Measurements from ENCODE around the gene CD93. TPM values are rescaled to one million over a fixed set of nuclear protein-coding genes. Genes with fewer than 3 reads are reported as not detected.

Gene CD93
- total RNA-seq, 1 donor from 2014 or later = 5.5 TPM

- intact Hi-C loops (cut with micrococcal nuclease) = no loop called here
Measured at GRCh38 chr20:23100720-23101107, 14.6 kb upstream of the CD93 start.

DNA sequence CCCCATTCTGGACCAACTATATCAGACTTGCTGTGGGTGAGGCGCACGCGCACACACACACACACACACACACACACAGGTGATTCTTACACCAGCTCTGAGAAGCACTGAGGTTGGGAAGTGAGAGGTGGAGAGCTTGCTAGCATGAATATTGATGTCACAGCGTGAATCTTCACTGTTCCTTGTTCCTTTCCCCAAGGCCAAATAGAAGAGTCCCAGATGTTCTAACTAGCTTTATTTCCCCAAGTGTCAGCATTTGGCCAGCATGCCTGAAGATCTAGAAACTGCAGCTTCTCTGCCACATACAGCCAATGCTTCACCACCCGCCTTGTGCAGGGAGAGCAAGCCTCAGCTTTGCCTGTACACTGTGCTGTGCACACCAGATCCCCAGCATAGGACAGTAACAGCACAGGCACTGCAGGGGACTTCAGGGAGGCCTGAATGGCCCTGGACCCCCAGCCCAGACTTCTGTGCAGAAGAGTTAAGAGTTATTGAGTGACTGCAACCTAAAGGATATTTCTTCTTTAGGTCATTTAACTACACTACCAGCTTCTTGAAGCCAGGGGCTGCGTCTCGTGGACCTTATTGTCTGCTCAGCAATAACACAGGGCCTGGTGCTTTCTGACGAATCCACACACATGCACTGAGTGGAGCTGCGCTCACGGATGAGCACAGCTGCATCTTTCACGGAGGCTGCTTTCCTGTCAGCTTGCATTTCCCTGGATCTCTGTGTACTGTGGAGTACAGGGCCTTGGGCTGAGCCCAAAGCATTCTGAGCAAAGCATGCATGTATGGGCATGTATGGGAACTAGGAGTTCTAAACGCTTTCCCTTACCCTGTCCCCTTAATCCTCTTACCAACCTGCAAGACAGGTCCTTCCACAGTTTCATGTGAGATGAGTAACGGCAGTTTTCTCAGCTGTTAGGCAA is 13.9 kb upstream of the CD93 start:
- intact Hi-C loops (cut with micrococcal nuclease) = no loop called here

DNA sequence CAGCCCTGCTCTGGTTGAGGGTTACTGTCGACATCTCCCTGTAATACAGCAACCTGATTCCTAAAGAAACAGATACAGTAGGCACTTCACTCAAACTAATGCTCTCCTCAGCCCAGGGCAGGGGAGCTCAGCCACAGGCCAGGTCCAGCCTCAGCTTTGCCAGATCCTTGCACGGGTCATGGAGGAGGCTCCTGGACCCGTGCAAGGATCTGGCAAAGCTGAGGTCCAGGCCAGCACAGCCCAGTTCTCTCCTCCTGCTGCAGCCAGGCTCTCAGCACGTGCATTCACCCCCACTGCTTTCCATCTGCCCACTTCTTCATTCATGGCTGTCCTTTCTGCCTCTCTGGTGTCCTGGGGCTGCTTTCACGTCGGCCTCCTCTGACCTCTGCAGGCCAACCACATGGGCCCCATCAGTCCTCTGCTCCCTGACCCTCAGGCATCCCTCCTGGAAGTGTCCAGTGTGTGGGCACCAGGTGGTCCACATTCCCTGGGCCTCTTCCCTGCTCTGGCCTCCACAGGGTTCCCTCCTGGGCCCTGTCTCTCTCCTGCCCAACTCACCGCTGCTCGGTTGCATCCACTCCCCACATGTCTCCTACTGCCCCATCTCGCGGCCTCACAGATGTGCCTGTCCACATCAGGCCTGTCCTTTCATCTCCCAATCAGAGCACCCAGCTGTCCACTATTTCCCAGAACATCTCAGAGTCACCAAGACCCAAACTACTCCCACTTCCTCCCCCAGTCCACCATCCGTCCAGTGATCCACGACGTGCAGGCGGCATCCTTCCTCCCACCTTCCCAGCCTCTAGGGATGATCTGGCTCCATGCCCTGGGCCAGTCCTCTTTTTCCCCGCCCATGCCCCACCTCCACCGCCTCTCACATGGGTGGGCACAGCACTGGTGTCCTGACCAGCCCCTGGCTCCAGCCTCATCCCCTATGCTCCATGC is 11.8 kb upstream of the CD93 start:
- intact Hi-C loops (cut with micrococcal nuclease) = no loop called here

GRCh38 chr20:23096986-23097520 is 10.9 kb upstream of the CD93 start:
- intact Hi-C loops (cut with micrococcal nuclease) = no loop called here

GRCh38 chr20:23096097-23096496 is 10.0 kb upstream of the CD93 start:
- intact Hi-C loops (cut with micrococcal nuclease) = no loop called here

DNA sequence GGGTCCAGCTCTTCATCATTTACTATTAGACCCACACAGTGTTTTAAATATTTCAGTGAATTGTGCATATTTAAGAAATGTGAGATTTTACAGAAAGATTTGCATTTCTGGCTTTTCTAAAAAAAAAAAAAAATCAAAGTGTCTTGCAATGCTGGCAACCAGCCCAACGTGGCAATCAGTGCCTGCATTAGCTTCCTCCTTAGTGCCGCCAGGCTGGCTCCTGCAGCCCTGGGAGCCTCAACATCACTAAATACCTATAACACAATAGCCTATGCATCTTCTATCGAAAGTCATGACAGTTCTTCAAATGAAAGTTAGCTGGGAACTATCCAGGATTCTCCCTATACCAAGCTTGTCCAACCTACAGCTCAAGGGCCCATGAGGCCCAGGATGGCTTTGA is 9.4 kb upstream of the CD93 start:
- intact Hi-C loops (cut with micrococcal nuclease) = no loop called here

GRCh38 chr20:23094927-23095326 is 8.8 kb upstream of the CD93 start:
- intact Hi-C loops (cut with micrococcal nuclease) = no loop called here

- intact Hi-C loops (cut with micrococcal nuclease) = no loop called here
Measured at GRCh38 chr20:23094213-23094896, 8.2 kb upstream of the CD93 start.

GRCh38 chr20:23093613-23094012 is 7.5 kb upstream of the CD93 start:
- intact Hi-C loops (cut with micrococcal nuclease) = no loop called here

- intact Hi-C loops (cut with micrococcal nuclease) = no loop called here
Measured at GRCh38 chr20:23092861-23093495, 6.9 kb upstream of the CD93 start.

DNA sequence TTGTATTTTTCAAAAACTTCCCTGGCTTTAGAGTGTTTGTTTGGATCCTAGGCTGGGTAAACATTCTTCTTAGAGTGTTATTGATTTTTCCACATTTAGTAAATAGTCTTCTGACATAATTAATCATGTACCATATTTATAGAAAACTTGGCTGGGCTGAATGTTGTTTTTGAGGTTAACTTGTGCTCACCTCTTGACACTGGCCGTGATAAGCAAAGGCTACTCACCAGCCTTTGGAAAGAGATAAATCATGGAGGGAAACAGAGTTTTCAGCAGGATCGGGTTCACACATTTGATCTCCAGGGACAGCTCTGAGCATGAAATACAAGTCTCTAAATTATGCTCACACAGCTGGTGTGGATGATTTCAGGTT is 6.2 kb upstream of the CD93 start:
- intact Hi-C loops (cut with micrococcal nuclease) = no loop called here

GRCh38 chr20:23091721-23092383 is 5.7 kb upstream of the CD93 start:
- intact Hi-C loops (cut with micrococcal nuclease) = no loop called here

- intact Hi-C loops (cut with micrococcal nuclease) = no loop called here
Measured at GRCh38 chr20:23090878-23091277, 4.8 kb upstream of the CD93 start.

DNA sequence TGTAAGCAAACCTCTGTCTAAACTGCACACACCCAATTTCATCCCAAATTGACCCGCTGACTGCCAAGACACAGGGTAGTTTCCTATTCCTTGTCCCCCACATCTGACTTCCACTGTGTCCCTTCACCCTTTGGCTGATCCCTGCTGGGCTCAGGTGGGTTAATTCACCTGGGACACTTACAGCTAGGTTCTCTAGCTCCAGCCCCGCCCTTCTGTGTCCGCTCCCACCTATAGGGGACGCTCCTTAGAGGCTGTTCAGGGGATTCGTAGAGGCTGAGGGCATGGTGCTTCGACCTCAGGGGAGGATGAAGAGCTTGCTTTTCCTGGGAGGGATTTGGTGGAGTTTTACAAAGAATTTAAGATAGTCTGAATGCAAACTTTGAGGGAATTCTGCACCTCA is 4.0 kb upstream of the CD93 start:
- intact Hi-C loops (cut with micrococcal nuclease) = no loop called here

DNA sequence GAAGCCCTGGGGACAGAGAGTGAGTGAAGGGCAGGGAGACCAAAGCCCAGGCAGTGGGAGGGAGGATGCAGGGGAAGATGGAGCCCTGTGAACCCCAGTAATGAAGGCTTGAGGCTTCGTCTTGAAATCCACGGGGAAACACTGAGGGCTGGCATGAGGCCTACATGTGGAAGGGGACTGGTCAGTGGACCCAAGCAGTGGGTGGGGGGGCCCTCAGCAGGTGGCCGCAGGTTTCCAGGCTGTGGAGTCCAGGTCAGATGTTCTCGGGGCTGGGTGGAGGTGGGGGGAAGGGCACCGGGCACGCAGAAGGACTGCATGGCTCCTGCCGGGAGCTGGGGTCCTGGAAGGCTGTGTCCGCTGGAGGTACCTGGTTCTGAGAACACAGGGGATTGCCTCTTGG is 2.7 kb upstream of the CD93 start:
- intact Hi-C loops (cut with micrococcal nuclease) = no loop called here

GRCh38 chr20:23087587-23088251 is 1.6 kb upstream of the CD93 start:
- intact Hi-C loops (cut with micrococcal nuclease) = loop anchor here (2.0 kb wide), 1 partner anchor 55 kb away; no protein-coding TSS in a partner anchor

- intact Hi-C loops (cut with micrococcal nuclease) = loop anchor here (1.0 to 2.0 kb wide), 2 partner anchors 56 to 262 kb away; no protein-coding TSS in a partner anchor
Measured at GRCh38 chr20:23086931-23087411, 847 bp upstream of the CD93 start.

GRCh38 chr20:23085436-23086055 is 578 bp downstream of the CD93 start:
- intact Hi-C loops (cut with micrococcal nuclease) = loop anchor here (1.0 to 2.0 kb wide), 2 partner anchors 57 to 264 kb away; no protein-coding TSS in a partner anchor

DNA sequence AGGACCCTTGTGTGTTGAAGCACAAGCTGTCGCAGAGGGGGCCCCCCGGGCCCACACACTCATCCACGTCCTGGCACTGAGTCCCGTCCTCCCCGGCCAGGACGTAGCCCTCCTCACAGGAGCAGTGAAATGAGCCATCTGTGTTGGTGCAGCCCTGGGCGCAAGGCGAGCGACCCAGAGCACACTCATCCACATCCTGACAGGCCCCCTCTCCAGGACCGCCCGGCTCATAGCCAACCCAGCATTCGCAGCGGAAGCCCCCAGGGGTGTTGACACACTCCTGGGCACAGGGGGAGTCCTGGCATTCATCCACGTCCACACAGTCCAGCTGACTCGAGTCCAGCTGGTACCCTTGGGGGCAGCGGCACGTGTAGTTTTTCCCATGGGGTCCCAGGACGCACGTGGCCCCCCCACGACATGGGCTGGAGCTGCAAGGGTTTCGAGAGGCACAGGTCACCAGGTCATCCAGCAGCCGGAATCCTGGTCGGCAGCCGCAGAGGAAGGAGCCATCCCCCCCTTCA is 1.2 kb downstream of the CD93 start:
- intact Hi-C loops (cut with micrococcal nuclease) = no loop called here

All from T-helper 1 cell treated with Interleukin-12 subunit alpha and Interleukin-12 subunit beta and Interleukin-4 antibody, amounts not matched to agents 30 ng/mL and 1 ng/mL, for 36 hours (primary cell).